ENCODE data around the gene SHMT2. TPM values are rescaled to one million over a fixed set of nuclear protein-coding genes. Genes with fewer than 3 reads are reported as not detected.

Gene SHMT2
- total RNA-seq, 1 experiment from 2014 or later, result 160 TPM

- no peak for DNase-seq (ENCODE audit: low spot score)
- in situ Hi-C loops (cut with HindIII; ENCODE audit: low sequenced_read_pairs), result no loop called here
Measured at GRCh38 chr12:57211791-57212700, 17.5 kb upstream of the SHMT2 start.

- no peak for DNase-seq (ENCODE audit: low spot score)
- in situ Hi-C loops (cut with HindIII; ENCODE audit: low sequenced_read_pairs), result no loop called here
Measured at GRCh38 chr12:57212701-57213057, 16.8 kb upstream of the SHMT2 start.

GRCh38 chr12:57213058-57213715 lies 16.3 kb upstream of the SHMT2 start:
- DNase-seq (ENCODE audit: low spot score), result peak; percentile 92
- in situ Hi-C loops (cut with HindIII; ENCODE audit: low sequenced_read_pairs), result no loop called here

GRCh38 chr12:57213763-57214397 lies 15.6 kb upstream of the SHMT2 start:
- in situ Hi-C loops (cut with HindIII; ENCODE audit: low sequenced_read_pairs), result no loop called here

GRCh38 chr12:57214398-57214781 lies 15.1 kb upstream of the SHMT2 start:
- in situ Hi-C loops (cut with HindIII; ENCODE audit: low sequenced_read_pairs), result no loop called here
- peak; percentile 82 for DNase-seq (ENCODE audit: low spot score)

More at GRCh38 chr12:57213763-57214397, 15.6 kb upstream of the SHMT2 start:
- no peak for DNase-seq (ENCODE audit: low spot score)

GRCh38 chr12:57215065-57215464 lies 14.4 kb upstream of the SHMT2 start:
- no peak for DNase-seq (ENCODE audit: low spot score)
- in situ Hi-C loops (cut with HindIII; ENCODE audit: low sequenced_read_pairs), result no loop called here

- in situ Hi-C loops (cut with HindIII; ENCODE audit: low sequenced_read_pairs), result no loop called here
- DNase-seq (ENCODE audit: low spot score), result peak; percentile 49
Measured at GRCh38 chr12:57215668-57216013, 13.9 kb upstream of the SHMT2 start.

- in situ Hi-C loops (cut with HindIII; ENCODE audit: low sequenced_read_pairs), result no loop called here
- no peak for DNase-seq (ENCODE audit: low spot score)
Measured at GRCh38 chr12:57216014-57216911, 13.2 kb upstream of the SHMT2 start, which contains the start of gene NXPH4. TSS of gene NXPH4 (plus strand) at chr12:57216794. CDS start at chr12:57216970, 176 bp downstream.

GRCh38 chr12:57216921-57217879 lies 12.3 kb upstream of the SHMT2 start:
- DNase-seq (ENCODE audit: low spot score), result peak; percentile 70
- in situ Hi-C loops (cut with HindIII; ENCODE audit: low sequenced_read_pairs), result no loop called here

- in situ Hi-C loops (cut with HindIII; ENCODE audit: low sequenced_read_pairs), result no loop called here
- DNase-seq (ENCODE audit: low spot score), result no peak
Measured at GRCh38 chr12:57218030-57218853, 11.3 kb upstream of the SHMT2 start.

- in situ Hi-C loops (cut with HindIII; ENCODE audit: low sequenced_read_pairs), result no loop called here
- no peak for DNase-seq (ENCODE audit: low spot score)
Measured at GRCh38 chr12:57219205-57219992, 10.1 kb upstream of the SHMT2 start.

GRCh38 chr12:57219993-57220754 lies 9.3 kb upstream of the SHMT2 start:
- in situ Hi-C loops (cut with HindIII; ENCODE audit: low sequenced_read_pairs), result no loop called here
- DNase-seq (ENCODE audit: low spot score), result no peak

GRCh38 chr12:57220770-57221168 lies 8.7 kb upstream of the SHMT2 start:
- in situ Hi-C loops (cut with HindIII; ENCODE audit: low sequenced_read_pairs), result no loop called here
- no peak for DNase-seq (ENCODE audit: low spot score)

- in situ Hi-C loops (cut with HindIII; ENCODE audit: low sequenced_read_pairs), result no loop called here
- DNase-seq (ENCODE audit: low spot score), result no peak
Measured at GRCh38 chr12:57221169-57221917, 8.2 kb upstream of the SHMT2 start.

All from G401 (cell line).